ENCODE measurements around the gene SCYL1. TPM values are rescaled to one million over a fixed set of nuclear protein-coding genes. Genes with fewer than 3 reads are reported as not detected.

Gene SCYL1
- total RNA-seq (2021): 54.7 and 56.0 TPM in 2 replicates
- long read RNA-seq, transcript SCYL1-203 (18 exons, 2,583 nt): major isoform, 126 of 413 reads
- long read RNA-seq, transcript SCYL1-201 (18 exons, 2,642 nt): minor isoform, 105 of 413 reads
- long read RNA-seq, partial matches to known transcripts: 48 of 413 reads
- long read RNA-seq, other reads (novel, unspliced or antisense): 122 of 413 reads

DNA sequence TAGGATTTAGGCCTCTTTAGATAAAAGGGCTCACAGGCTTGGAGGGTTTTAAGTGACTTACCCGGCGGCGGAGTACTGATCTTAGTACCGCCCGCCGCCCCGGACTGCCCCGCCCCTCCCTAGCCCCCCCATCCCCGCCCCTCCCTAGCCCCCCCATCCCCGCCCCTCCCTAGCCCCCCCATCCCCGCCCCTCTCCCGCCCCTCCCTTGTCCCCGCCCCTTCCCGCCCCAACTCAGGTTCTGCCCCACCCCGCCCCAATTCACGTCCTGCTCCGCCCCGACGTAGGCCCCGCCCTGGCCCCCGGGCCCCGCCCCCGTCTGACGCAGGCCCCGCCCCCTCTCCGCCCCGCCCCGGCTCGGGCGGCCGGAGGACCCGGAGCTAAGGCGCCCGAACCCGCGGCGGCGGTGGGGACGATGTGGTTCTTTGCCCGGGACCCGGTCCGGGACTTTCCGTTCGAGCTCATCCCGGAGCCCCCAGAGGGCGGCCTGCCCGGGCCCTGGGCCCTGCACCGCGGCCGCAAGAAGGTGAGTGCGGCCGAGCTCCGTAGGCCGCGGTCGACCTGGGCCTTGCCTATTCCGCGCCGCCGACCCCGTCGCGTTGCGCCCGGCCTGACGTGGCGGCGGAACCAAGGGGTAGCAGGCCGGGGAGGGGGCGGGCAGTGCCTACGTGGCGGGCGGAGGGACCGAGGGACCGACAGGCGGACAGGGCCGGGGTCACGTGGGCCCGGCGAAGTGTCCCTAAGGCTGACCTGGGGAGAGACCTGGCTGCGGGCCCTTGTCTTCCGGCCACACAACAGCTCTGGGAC lies at the start of gene SCYL1:
Gene SCYL1, plus strand, starts transcription at position 343 of the 805 bp plus-strand sequence. Its CDS starts 71 bp downstream, at position 414.
- peaks cover 9 to 16% (median 14%) of the 10 kb centered on the region in 3 experiments for H3K36me3 Mint-ChIP-seq (ENCODE audit: insufficient read depth in 1 of 3, low read depth in 3 of 3)
- H3K4me3 Mint-ChIP-seq: peak within 1 kb of the TSS; percentile 72 to 82
- no peak within 1 kb of the TSS for H3T11ph ChIP-seq (ENCODE audit: low read length)
- H3K18ac ChIP-seq (ENCODE audit: insufficient read length, low read depth, low read length): peak within 1 kb of the TSS; percentile 70
- no CpG with 5 or more reads among the region's 82 CpGs for WGBS (ENCODE audit: extremely low coverage, insufficient read length, low lambda C conversion rate)
- H3K23me2 ChIP-seq (ENCODE audit: insufficient read length, low read depth, low read length, poor library complexity, severe bottlenecking): peaks cover 4% of the 10 kb centered on the region
- no peaks in the 10 kb centered on the region for H3K9me3 ChIP-seq (ENCODE audit: control insufficient read depth, low read depth, low read length)
- no peak within 1 kb of the TSS for H3K56ac ChIP-seq (ENCODE audit: insufficient read length, low read depth, low read length)
- H2AFZ ChIP-seq (ENCODE audit: low read length): no peak within 1 kb of the TSS
- H3K4me1 ChIP-seq (ENCODE audit: insufficient read depth, low read length): no peaks in the 10 kb centered on the region; the same call in 1 of the 2 replicates
- no peak within 1 kb of the TSS for H2BK5ac ChIP-seq (ENCODE audit: insufficient read length, low read length)
- no peak within 1 kb of the TSS; a peak in 2 of 7 replicates for H3K27ac Mint-ChIP-seq
- H3K4me2 ChIP-seq (ENCODE audit: insufficient read depth, insufficient read length, low read length): peak within 1 kb of the TSS; percentile 61
- peaks cover 24 to 34% of the 10 kb centered on the region in 2 experiments for H3K4me1 Mint-ChIP-seq
- H3K79me2 ChIP-seq (ENCODE audit: insufficient read depth, low read length): no peaks in the 10 kb centered on the region; the same call in 1 of the 2 replicates
- no peaks in the 10 kb centered on the region for H4K20me1 ChIP-seq (ENCODE audit: control insufficient read depth, insufficient read depth, insufficient read length)
- no peak within 1 kb of the TSS for H3K4ac ChIP-seq (ENCODE audit: low read depth, low read length)
- no peak within 1 kb of the TSS for H2AK5ac ChIP-seq (ENCODE audit: insufficient read length, low read length)
- H3K27me3 Mint-ChIP-seq (ENCODE audit: low read depth): peaks cover 18% of the 10 kb centered on the region
- no peak within 1 kb of the TSS for H4K8ac ChIP-seq (replicated peaks; ENCODE audit: insufficient read length, low read depth, low read length)
- no peak within 1 kb of the TSS for H3K23ac ChIP-seq (ENCODE audit: insufficient read length, low read depth, low read length)
- H2BK15ac ChIP-seq (ENCODE audit: low read depth, low read length): no peak within 1 kb of the TSS
- no peak within 1 kb of the TSS for H4K5ac ChIP-seq (ENCODE audit: insufficient read length, low read depth, low read length)
- H3K27ac ChIP-seq (ENCODE audit: insufficient read length, low read depth, low read length): no peak within 1 kb of the TSS
- no peaks in the 10 kb centered on the region for H3K27me3 ChIP-seq (ENCODE audit: insufficient read depth, low read length)
- no peak within 1 kb of the TSS for H2BK12ac ChIP-seq (ENCODE audit: insufficient read length, low read depth, low read length)
- peak; percentile 78 for DNase-seq
- H3K79me1 ChIP-seq (ENCODE audit: insufficient read depth, low read depth, low read length, poor library complexity, severe bottlenecking): no peaks in the 10 kb centered on the region
- TF ChIP-seq, protein P1, sequence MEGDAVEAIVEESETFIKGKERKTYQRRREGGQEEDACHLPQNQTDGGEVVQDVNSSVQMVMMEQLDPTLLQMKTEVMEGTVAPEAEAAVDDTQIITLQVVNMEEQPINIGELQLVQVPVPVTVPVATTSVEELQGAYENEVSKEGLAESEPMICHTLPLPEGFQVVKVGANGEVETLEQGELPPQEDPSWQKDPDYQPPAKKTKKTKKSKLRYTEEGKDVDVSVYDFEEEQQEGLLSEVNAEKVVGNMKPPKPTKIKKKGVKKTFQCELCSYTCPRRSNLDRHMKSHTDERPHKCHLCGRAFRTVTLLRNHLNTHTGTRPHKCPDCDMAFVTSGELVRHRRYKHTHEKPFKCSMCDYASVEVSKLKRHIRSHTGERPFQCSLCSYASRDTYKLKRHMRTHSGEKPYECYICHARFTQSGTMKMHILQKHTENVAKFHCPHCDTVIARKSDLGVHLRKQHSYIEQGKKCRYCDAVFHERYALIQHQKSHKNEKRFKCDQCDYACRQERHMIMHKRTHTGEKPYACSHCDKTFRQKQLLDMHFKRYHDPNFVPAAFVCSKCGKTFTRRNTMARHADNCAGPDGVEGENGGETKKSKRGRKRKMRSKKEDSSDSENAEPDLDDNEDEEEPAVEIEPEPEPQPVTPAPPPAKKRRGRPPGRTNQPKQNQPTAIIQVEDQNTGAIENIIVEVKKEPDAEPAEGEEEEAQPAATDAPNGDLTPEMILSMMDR (conservative IDR thresholded peaks at IDR 0.05): no peak
- H3K9ac ChIP-seq (ENCODE audit: extremely low read depth, insufficient read length, low read length): peak within 1 kb of the TSS; percentile 45
- no peak within 1 kb of the TSS for H2BK20ac ChIP-seq (ENCODE audit: low read depth, low read length, poor library complexity, severe bottlenecking)
- H3K9me3 Mint-ChIP-seq: no peaks in the 10 kb centered on the region
- no peak within 1 kb of the TSS for H2BK120ac ChIP-seq (ENCODE audit: low read depth, low read length, poor library complexity, severe bottlenecking)
- H4K91ac ChIP-seq (ENCODE audit: insufficient read length, low read depth, low read length): no peak within 1 kb of the TSS
- H3K14ac ChIP-seq (ENCODE audit: insufficient read depth, low read length): peak within 1 kb of the TSS; percentile 23; the same call in 1 of the 2 replicates
